Measurements from ENCODE around the gene KLK4. TPM values are rescaled to one million over a fixed set of nuclear protein-coding genes. Genes with fewer than 3 reads are reported as not detected.
A peak's percentile ranks its signal among the peaks of the same experiment; 100 is the strongest.

KLK4 gene
- total RNA-seq, 4 donors from 2014 or later, result 1.1 to 3.1 (median 1.9) TPM; not detected in 1

DNA sequence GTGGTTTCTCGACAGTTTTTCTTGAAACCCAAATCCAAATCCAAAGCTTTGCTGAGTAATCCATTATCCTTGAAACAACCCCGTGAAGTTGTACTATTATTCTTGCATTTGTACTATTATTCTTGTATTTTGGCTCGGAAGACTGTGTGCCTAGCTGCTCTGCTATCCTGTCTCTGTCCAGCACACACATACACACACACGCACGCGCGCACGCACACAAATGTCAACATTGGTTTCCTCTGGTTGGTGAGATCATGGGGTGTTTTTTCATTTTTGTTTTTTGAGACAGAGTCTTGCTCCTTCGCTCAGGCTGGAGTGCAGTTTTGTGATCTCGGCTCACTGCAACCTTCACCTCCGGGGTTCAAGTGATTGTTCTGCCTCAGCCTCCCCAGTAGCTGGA lies 14.9 kb upstream of the KLK4 start:
- Histone ChIP-seq H3K9me3 (no peaks in the 10 kb centered on the region), H3K27me3 (no peaks in the 10 kb centered on the region), H3K4me3 (replicated peaks in 1 of 3) (no peak overlapping the region), H3K27ac (no peak overlapping the region), H3K4me1 (peaks cover 3 to 12% of the 10 kb centered on the region in 2 donors), H3K36me3 (no peaks in the 10 kb centered on the region)
- WGBS, 2 donors, result 69 to 77% methylated on average over 11 of the region's 11 CpGs
- no peak for DNase-seq
- TF ChIP-seq POLR2A (IDR thresholded peaks at IDR 0.05), result no peak
- intact Hi-C loops (cut with DNase I), result no loop called here

DNA sequence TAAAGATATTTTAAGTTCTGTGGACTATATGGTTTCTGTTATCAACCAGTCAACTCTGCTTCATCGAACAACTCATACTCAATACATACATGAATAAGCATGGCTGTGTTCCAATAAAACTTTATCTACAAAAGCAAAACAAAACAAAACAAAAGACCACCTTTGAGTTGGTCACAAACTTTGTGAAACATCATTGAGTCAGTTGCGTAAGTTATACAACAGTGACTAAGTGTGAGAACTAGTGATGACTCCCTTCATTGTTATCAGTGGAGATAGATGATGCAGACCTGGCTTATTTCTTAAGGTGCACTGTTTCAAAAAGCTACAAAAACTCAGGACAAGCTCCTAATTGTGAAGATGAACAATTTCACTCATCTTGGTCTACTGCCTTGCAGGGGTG lies 14.5 kb upstream of the KLK4 start:
- intact Hi-C loops (cut with DNase I), result no loop called here
- peaks cover 3 to 13% of the 10 kb centered on the region in 2 donors for H3K4me1 ChIP-seq

DNA sequence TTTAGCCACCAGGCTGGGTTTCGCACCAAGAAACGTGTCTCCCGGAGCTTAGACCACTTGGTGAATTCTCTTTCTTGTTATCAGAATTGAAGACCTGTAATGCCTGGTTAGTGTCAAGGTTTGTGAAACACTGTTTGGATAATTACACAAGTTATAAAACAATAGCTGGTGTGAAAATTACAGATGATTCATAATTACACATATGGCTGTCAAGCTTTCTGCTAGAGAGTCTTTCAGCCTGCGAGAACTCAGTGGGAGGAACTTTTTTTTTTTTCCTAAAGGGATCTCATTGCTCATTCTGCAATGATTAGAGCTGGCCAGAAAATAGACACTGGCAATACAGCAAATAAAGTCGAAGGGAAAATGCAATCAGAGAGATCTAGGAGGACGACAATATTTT lies 13.4 kb upstream of the KLK4 start:
- no peak for DNase-seq
- intact Hi-C loops (cut with DNase I), result loop anchor here (5.0 kb wide), 1 partner anchor 127 kb away; no protein-coding TSS in a partner anchor
- H3K4me3 ChIP-seq (replicated peaks in 1 of 3), result no peak overlapping the region
- TF ChIP-seq POLR2A (IDR thresholded peaks at IDR 0.05), result no peak
- TF ChIP-seq, protein P1, sequence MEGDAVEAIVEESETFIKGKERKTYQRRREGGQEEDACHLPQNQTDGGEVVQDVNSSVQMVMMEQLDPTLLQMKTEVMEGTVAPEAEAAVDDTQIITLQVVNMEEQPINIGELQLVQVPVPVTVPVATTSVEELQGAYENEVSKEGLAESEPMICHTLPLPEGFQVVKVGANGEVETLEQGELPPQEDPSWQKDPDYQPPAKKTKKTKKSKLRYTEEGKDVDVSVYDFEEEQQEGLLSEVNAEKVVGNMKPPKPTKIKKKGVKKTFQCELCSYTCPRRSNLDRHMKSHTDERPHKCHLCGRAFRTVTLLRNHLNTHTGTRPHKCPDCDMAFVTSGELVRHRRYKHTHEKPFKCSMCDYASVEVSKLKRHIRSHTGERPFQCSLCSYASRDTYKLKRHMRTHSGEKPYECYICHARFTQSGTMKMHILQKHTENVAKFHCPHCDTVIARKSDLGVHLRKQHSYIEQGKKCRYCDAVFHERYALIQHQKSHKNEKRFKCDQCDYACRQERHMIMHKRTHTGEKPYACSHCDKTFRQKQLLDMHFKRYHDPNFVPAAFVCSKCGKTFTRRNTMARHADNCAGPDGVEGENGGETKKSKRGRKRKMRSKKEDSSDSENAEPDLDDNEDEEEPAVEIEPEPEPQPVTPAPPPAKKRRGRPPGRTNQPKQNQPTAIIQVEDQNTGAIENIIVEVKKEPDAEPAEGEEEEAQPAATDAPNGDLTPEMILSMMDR (IDR thresholded peaks at IDR 0.05), result no peak
- no peaks in the 10 kb centered on the region for H3K9me3 ChIP-seq
- H3K4me1 ChIP-seq, result peaks cover 3 to 15% of the 10 kb centered on the region in 2 donors
- no peaks in the 10 kb centered on the region for H3K36me3 ChIP-seq
- no peak overlapping the region for H3K27ac ChIP-seq
- H3K27me3 ChIP-seq, result no peaks in the 10 kb centered on the region
- 57 to 60% methylated on average over 6 of the region's 6 CpGs for WGBS, 2 donors

More for the DNA sequence above, 14.5 kb upstream of the KLK4 start:
- no peak overlapping the region for H3K27ac ChIP-seq
- no peaks in the 10 kb centered on the region for H3K27me3 ChIP-seq
- no peak for DNase-seq
- no peaks in the 10 kb centered on the region for H3K9me3 ChIP-seq
- TF ChIP-seq, protein P1 (IDR thresholded peaks at IDR 0.05), result no peak
- TF ChIP-seq POLR2A (IDR thresholded peaks at IDR 0.05), result no peak
- 91 to 96% methylated on average over 2 of the region's 2 CpGs for WGBS, 2 donors
- no peaks in the 10 kb centered on the region for H3K36me3 ChIP-seq
- H3K4me3 ChIP-seq (replicated peaks in 1 of 3), result no peak overlapping the region

DNA sequence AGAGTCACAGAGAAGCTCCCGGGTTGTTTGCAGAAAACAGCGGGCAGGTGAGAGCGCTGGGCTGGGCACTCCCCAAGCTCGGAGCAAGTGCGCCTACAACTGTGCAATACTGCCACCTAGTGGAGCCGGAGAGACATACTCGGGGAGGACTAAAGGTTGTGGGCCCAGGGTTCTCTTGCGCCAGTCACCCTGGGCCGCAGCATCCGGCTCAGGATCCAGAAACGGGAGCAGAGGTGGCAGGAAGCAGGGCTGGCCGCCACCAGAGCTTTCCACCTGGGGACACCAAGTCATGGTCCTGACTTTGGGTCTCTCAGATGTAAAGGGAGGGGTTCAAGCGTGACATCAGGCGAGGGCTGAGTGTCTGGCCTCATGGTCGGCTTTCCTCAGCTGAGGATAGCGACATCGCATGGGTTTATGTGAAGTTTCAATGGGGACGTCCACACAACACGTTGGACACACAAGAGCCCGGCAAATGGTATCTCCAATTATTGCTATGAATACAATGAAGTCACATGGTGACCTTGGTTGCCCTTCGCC lies 11.2 kb upstream of the KLK4 start:
- WGBS, 2 donors, result 33 to 40% methylated on average over 14 to 21 of the region's 21 CpGs
- peak; percentile 79 to 86 for DNase-seq
- TF ChIP-seq, protein P1 (IDR thresholded peaks at IDR 0.05), result peak; percentile 52 to 94 (median 89)
- no peak for TF ChIP-seq POLR2A (IDR thresholded peaks at IDR 0.05)
- no peaks in the 10 kb centered on the region for H3K27me3 ChIP-seq
- intact Hi-C loops (cut with DNase I), result loop anchor here (5.0 kb wide), 1 partner anchor 125 kb away; no protein-coding TSS in a partner anchor
- no peaks in the 10 kb centered on the region for H3K9me3 ChIP-seq
- H3K4me1 ChIP-seq, result peaks cover 3 to 15% of the 10 kb centered on the region in 2 donors
- H3K36me3 ChIP-seq, result no peaks in the 10 kb centered on the region
- no peak overlapping the region for H3K27ac ChIP-seq
- no peak overlapping the region for H3K4me3 ChIP-seq (replicated peaks in 1 of 3)

DNA sequence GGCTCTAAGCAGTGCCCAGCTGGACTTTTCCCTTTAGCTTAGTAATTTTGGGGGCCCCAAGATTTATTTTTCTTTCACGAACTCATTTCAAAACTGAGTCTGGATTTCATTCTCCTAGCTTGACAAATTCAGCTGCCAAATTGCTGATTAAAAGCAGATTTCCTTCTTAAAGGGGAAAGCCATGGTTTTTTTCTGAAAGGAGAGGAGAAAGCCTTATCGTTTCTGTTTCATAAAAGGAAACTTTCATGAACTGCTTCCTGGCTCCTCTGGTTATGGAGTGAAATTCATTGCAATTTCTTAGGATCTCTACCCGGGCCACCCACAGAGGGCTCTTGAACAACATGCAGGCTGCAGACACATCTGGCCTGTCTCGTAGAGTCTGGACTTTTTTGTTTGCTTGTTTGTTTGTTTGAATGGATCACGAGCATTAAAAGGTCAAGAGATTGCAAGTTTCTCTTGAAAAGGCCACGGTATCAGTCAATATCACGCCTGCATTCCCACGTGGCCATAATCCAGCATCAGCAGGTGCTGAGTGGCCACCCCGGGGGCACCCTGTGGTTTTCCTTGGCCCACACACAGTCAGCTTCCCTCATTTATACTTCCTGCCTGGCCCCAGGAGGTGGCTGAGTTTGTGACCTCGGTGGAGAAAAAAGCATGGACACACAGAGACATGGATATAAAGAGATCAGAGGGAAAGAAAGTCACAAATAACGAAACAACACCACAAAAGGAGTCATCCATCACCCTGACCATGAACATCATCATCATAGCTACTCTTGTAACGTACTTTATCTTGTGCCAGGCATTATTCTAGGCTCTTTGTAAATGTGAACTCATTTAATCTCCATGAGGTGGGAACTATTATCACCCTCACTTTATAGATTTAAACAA lies 10.5 kb upstream of the KLK4 start:
- H3K27ac ChIP-seq, result no peak overlapping the region
- no peak for TF ChIP-seq POLR2A (IDR thresholded peaks at IDR 0.05)
- TF ChIP-seq, protein P1 (IDR thresholded peaks at IDR 0.05), result no peak
- no peaks in the 10 kb centered on the region for H3K9me3 ChIP-seq
- no peaks in the 10 kb centered on the region for H3K36me3 ChIP-seq
- no peaks in the 10 kb centered on the region for H3K27me3 ChIP-seq
- intact Hi-C loops (cut with DNase I), result loop anchor here (5.0 kb wide), 1 partner anchor 124 kb away; no protein-coding TSS in a partner anchor
- peaks cover 3 to 15% of the 10 kb centered on the region in 2 donors for H3K4me1 ChIP-seq
- 10 to 24% methylated on average over 11 to 12 of the region's 12 CpGs for WGBS, 2 donors
- no peak overlapping the region for H3K4me3 ChIP-seq (replicated peaks in 1 of 3)
- no peak for DNase-seq

Data from thyroid gland (tissue), 4 donors.